Right lobe of liver (tissue), 6 donors: ENCODE results near the gene NELL2. TPM values are rescaled to one million over a fixed set of nuclear protein-coding genes. Genes with fewer than 3 reads are reported as not detected.

Experiments used
- ATAC-seq, 4 donors: fragments of 200-7000 bp; cut with Tn5 transposase; one replicate each; pipeline ENCODE4 v1.9.1; 2020; ENCODE audit warnings: mild to moderate bottlenecking in 4 of 4, moderate library complexity in 4 of 4
- DNase-seq, 3 donors: peaks; one replicate each; pipeline ENCODE4 v3.0.0-alpha.2; 2020
- H3K27ac ChIP-seq, 3 donors: fragments of 200-600 bp; one replicate each; pipeline ENCODE4 v1.8.0; 2022
- H3K27me3 ChIP-seq, 2 donors: fragments of 200-600 bp; one replicate each; pipeline ENCODE4 v1.8.0; 2022
- H3K36me3 ChIP-seq, 4 donors: fragments of 200-600 bp; sonication (generic) in 1 of 4; one replicate each; pipeline versions ENCODE4 v1.5.1 to v1.8.0; 2017 to 2022; ENCODE audit warnings: control low read depth in 1 of 4
- H3K4me1 ChIP-seq, 4 donors: fragments of 200-600 bp; sonication (generic) in 1 of 4; one replicate each; pipeline versions ENCODE4 v1.5.1 to v1.8.0; 2017 to 2022; ENCODE audit warnings: control low read depth in 1 of 4
- H3K4me3 ChIP-seq, 3 donors: fragments of 200-600 bp; one replicate each; pipeline ENCODE4 v1.8.0; 2022
- H3K9me3 ChIP-seq, 4 donors: fragments of 200-600 bp; sonication (generic) in 1 of 4; one replicate each; pipeline versions ENCODE4 v1.5.1 to v1.8.0; 2017 to 2022; ENCODE audit warnings: control low read depth in 1 of 4
- CTCF ChIP-seq, 4 donors: fragments of 200-600 bp in 3 of 4; fragments of 450-650 bp in 1 of 4; IDR thresholded peaks; one replicate each; pipeline versions ENCODE4 v1.5.1 to v1.8.0; 2016 to 2022; ENCODE audit warnings: antibody characterized with exemption in 4 of 4, mild to moderate bottlenecking in 2 of 4
- POLR2A ChIP-seq: fragments of 450-650 bp; IDR thresholded peaks from one replicate; pipeline ENCODE4 v1.6.1; 2017; ENCODE audit warnings: antibody characterized with exemption, mild to moderate bottlenecking
- WGBS: methylation state at CpG from one replicate; pipeline ENCODE4 v1.1.6; 2018; ENCODE audit warnings: low coverage, low lambda C conversion rate; ENCODE audit not compliant: insufficient coverage; ENCODE audit errors: missing lambda C conversion rate; 5-methylcytosine and 5-hydroxymethylcytosine counted together
- intact Hi-C, 2 donors: fragments of 100-400 bp; cut with DNase I; formaldehyde crosslinking; loops; one replicate each; pipeline versions ENCODE4 v1.11.2 to v1.14.1; 2022
- total RNA-seq, 6 experiments: library from RNA; depleted of rRNA in 2 of 6; stranded (reverse); fragments of >200 nt in 2 of 6; fragmentation: NEBNext Ultra II Directional in 3 of 6; extraction: Animal tissue kit (Norgen Biotek cat#: 25700) in 3 of 6; gene quantifications; one replicate each; pipeline versions ENCODE4 v1.1.0 to v1.2.4, GENCODE V29; 2016 to 2023
- donor health status: DM: no; HTN: yes; CAD: no.
- donor health status: DM: no; HTN: no; CAD: no.
- donor health status: DM: no; HTN: no; CAD: no.
- donor health status: DM: no; HTN: yes; CAD: no.
- donor health status: DM: no; HTN: yes; CAD: no.

Gene NELL2
- total RNA-seq, 6 experiments from 2014 or later = 0.15 to 0.43 (median 0.43) TPM; not detected in 3

GRCh38 chr12:44523828-44524227 is 352.3 kb downstream of the NELL2 start:
- Histone ChIP-seq H3K9me3 (no peaks in the 10 kb centered on the region), H3K36me3 (no peaks in the 10 kb centered on the region), H3K4me1 (no peaks in the 10 kb centered on the region), H3K27ac (no peak overlapping the region), H3K4me3 (no peak overlapping the region), H3K27me3 (no peaks in the 10 kb centered on the region)
- WGBS = 95% methylated on average over 2 of the region's 2 CpGs
- ATAC-seq (no peak), DNase-seq (no peak)
- intact Hi-C loops = no loop called here
- TF ChIP-seq POLR2A (no peak), CTCF (IDR thresholded peaks at IDR 0.05) (no peak)

- no peaks in the 10 kb centered on the region for H3K36me3 ChIP-seq
- no peaks in the 10 kb centered on the region for H3K27me3 ChIP-seq
- no peak overlapping the region for H3K27ac ChIP-seq
- H3K9me3 ChIP-seq = no peaks in the 10 kb centered on the region
- intact Hi-C loops = no loop called here
- 38% methylated on average over 2 of the region's 3 CpGs for WGBS
- DNase-seq (no peak), ATAC-seq (no peak)
- no peak overlapping the region for H3K4me3 ChIP-seq
- H3K4me1 ChIP-seq = no peaks in the 10 kb centered on the region
- TF ChIP-seq POLR2A (no peak), CTCF (IDR thresholded peaks at IDR 0.05) (no peak)
Measured at GRCh38 chr12:44521702-44522101, 354.4 kb downstream of the NELL2 start.

- Histone ChIP-seq H3K4me1 (no peaks in the 10 kb centered on the region), H3K27ac (no peak overlapping the region), H3K27me3 (no peaks in the 10 kb centered on the region), H3K4me3 (no peak overlapping the region), H3K36me3 (no peaks in the 10 kb centered on the region), H3K9me3 (no peaks in the 10 kb centered on the region)
- intact Hi-C loops = no loop called here
- no peak for ATAC-seq
- no peak for DNase-seq
- TF ChIP-seq CTCF (IDR thresholded peaks at IDR 0.05) = no peak
- no peak for TF ChIP-seq POLR2A
- no CpG with 5 or more reads among the region's 6 CpGs for WGBS
Measured at GRCh38 chr12:44519931-44520330, 356.2 kb downstream of the NELL2 start.

GRCh38 chr12:44511289-44511688 is 364.8 kb downstream of the NELL2 start:
- TF ChIP-seq POLR2A (no peak), CTCF (IDR thresholded peaks at IDR 0.05) (no peak)
- no peak for ATAC-seq
- Histone ChIP-seq H3K4me3 (no peak overlapping the region), H3K9me3 (no peaks in the 10 kb centered on the region), H3K4me1 (no peaks in the 10 kb centered on the region), H3K27me3 (no peaks in the 10 kb centered on the region), H3K36me3 (no peaks in the 10 kb centered on the region), H3K27ac (no peak overlapping the region)
- intact Hi-C loops = no loop called here
- no peak for DNase-seq

GRCh38 chr12:44510510-44510909 is 365.6 kb downstream of the NELL2 start:
- H3K27ac ChIP-seq = no peak overlapping the region
- H3K36me3 ChIP-seq = no peaks in the 10 kb centered on the region
- TF ChIP-seq POLR2A = no peak
- TF ChIP-seq CTCF (IDR thresholded peaks at IDR 0.05) = no peak
- H3K9me3 ChIP-seq = no peaks in the 10 kb centered on the region
- ATAC-seq (no peak), DNase-seq (no peak)
- no peaks in the 10 kb centered on the region for H3K4me1 ChIP-seq
- no peak overlapping the region for H3K4me3 ChIP-seq
- intact Hi-C loops = no loop called here
- no peaks in the 10 kb centered on the region for H3K27me3 ChIP-seq
- 52% methylated on average over 2 of the region's 2 CpGs for WGBS
